GM12864 (cell line): Measurements from ENCODE around the gene USP48.

Experiments used
- DNase-seq: peaks from one replicate; pipeline ENCODE4 v3.0.0-alpha.2; 2011; ENCODE audit warnings: low read depth
- H3K4me3 ChIP-seq: 2 replicates; pipeline ENCODE4 v1.5.1; 2011; ENCODE audit warnings: mild to moderate bottlenecking, low read depth, low read length, control low read depth
- TF ChIP-seq, protein P1 (sequence below): IDR thresholded peaks from 2 replicates; pipeline ENCODE4 v1.5.1; 2011; ENCODE audit warnings: low read depth, mild to moderate bottlenecking, moderate library complexity, low read length, control low read depth, inconsistent platforms; ENCODE audit errors: missing control alignments

The USP48 gene

GRCh38 chr1:21638531-21639341, 144.2 kb downstream of the USP48 start:
- no peak for DNase-seq
- no peak overlapping the region for H3K4me3 ChIP-seq
- TF ChIP-seq, protein P1, sequence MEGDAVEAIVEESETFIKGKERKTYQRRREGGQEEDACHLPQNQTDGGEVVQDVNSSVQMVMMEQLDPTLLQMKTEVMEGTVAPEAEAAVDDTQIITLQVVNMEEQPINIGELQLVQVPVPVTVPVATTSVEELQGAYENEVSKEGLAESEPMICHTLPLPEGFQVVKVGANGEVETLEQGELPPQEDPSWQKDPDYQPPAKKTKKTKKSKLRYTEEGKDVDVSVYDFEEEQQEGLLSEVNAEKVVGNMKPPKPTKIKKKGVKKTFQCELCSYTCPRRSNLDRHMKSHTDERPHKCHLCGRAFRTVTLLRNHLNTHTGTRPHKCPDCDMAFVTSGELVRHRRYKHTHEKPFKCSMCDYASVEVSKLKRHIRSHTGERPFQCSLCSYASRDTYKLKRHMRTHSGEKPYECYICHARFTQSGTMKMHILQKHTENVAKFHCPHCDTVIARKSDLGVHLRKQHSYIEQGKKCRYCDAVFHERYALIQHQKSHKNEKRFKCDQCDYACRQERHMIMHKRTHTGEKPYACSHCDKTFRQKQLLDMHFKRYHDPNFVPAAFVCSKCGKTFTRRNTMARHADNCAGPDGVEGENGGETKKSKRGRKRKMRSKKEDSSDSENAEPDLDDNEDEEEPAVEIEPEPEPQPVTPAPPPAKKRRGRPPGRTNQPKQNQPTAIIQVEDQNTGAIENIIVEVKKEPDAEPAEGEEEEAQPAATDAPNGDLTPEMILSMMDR, result no peak

GRCh38 chr1:21637514-21637913, 145.4 kb downstream of the USP48 start:
- TF ChIP-seq, protein P1, result no peak
- no peak for DNase-seq
- H3K4me3 ChIP-seq, result no peak overlapping the region

DNA sequence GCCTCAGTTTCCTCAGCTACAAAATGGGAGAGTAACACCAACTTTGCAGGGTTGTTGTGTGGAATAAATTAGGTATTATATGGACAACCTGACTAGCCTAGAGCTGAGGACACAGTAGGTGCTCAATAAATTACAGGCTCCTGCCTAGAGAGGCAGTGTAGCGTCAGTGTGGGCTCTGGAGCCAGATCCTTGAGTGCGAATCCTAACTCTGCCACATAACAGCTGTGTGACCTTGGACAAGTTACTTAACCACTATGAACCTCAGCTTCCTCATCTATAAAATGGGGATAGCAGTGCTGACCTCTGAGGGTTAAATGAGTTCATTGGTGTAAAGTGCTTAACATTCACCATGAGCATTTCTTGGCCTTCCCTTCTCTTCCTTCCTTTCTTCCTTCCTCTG, 146.9 kb downstream of the USP48 start:
- TF ChIP-seq, protein P1, result no peak
- no peak overlapping the region for H3K4me3 ChIP-seq
- no peak for DNase-seq

DNA sequence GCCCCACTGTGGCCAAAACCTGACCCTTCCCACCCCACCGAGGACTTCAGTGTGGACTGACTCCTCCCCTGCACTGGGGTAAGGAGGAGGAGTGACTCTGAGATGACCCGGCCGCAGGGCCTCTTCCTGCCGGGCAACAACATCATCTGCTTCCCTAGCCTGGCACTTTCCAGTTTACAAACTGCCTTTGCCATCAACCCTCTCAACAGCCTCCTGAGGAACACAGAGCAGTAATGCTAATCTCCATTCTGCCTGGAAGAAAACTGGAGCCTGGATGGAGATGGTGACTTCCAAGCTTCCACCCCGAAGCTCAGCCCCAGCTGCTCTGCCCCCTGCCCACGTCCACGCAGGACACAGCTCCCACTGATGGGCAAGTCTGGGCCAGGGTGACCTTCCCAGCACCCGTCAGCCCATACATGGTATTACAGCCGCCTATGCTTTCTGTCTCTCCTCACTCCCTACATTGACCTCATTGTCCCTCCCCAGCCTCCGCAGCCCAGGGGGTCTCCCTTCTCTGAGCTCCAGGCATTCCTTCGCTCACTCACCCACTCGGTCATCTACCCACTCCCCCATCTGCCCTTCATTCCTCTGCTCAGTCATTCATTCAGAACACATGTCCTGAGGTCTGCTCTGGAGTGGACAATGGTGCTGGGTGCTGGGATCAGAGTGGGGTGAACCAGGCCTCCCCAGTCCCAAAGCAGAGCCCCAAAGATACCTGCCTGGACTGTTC, 148.0 kb downstream of the USP48 start:
- no peak overlapping the region for H3K4me3 ChIP-seq
- TF ChIP-seq, protein P1, result no peak
- no peak for DNase-seq

DNA sequence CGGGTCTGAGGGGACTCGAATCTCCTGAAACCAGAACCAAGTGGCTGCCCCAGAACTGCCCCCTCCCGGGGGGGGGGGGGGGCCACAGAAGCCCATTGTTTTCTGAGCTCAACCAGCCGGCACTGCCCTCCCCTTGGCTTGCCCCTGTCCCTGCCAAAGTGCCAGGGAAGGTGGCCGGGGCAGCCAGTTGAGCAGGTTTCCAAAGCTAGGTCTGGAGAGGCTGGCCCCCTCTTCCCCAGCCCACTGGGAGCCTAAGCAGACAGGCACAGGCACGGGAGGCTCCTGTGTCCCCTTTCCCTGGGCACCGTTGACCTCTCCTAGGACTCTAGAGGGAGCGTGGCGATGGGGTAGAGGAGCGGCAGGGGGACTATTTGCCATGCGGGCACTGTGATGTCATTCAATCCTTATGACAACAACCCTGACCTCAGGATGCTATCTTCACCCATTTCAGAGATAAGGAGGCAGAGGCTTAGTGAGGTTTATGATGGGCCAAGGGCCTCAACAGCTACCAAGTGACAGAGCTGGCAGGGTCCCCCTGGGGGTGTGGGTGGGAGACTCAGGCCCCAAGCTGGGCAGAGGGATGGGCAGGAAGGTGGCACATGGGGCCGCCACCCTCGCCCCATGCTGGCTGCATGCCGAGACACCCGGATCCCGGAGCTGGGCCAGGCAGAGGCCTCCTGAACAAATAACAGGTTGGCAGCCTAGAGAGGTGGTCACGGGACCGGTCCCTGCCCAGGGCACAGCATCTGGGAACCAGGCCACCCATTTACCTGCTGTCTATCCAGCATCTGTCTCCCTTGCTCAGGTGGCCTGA, 148.8 kb downstream of the USP48 start:
- no peak overlapping the region for H3K4me3 ChIP-seq
- DNase-seq, result no peak
- TF ChIP-seq, protein P1, result no peak

DNA sequence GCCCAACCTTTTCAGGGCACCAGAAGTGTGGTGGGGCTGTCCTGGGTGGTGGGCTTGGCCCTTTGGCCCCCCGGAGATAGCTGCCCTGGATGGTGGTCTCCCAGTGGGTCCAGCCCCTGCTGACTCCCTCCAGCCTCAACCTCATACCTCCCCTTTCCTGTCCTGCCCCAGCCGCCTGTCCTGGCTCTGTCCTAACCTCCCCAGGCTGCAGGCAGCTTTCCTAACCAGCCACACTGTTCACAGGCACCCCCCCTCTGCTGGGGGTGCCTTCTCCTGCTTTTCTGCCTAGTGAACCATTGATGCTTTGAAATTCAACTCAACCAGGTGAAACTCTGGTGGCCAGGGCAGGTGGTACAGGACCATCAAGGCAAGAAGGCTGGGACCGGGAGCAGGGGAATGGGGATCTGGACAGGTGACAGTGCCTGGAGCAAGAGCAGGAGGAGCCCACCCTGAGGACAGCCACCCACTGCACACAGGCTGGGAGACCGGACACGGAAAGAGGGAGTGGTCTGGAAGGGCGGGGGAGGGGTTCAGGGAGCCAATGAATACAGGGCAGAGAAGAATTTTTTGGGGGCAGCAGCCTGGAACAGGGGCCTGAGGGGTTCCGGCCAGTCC, 149.7 kb downstream of the USP48 start:
- no peak for DNase-seq
- TF ChIP-seq, protein P1, result no peak
- H3K4me3 ChIP-seq, result no peak overlapping the region
